Endothelial cell of umbilical vein (primary cell): Measurements from ENCODE around the gene INPP5B.

ENCODE experiments used
- EZH2 ChIP-seq: IDR thresholded peaks from 2 replicates; pipeline ENCODE4 v1.6.1; 2012; ENCODE audit warnings: borderline replicate concordance, low read depth, mild to moderate bottlenecking, moderate library complexity, low read length, inconsistent platforms; ENCODE audit not compliant: severe bottlenecking
- FOS ChIP-seq: IDR thresholded peaks from 2 replicates; pipeline ENCODE4 v1.6.1; 2011; ENCODE audit warnings: mild to moderate bottlenecking, low read length, moderate library complexity, borderline replicate concordance; ENCODE audit not compliant: insufficient read depth
- GATA2 ChIP-seq: IDR thresholded peaks from 2 replicates; pipeline ENCODE4 v1.7.0; 2011; ENCODE audit warnings: low read depth, mild to moderate bottlenecking, moderate library complexity, mixed read lengths, low read length; ENCODE audit not compliant: insufficient read length, insufficient read depth
- JUN ChIP-seq: IDR thresholded peaks from 2 replicates; pipeline ENCODE4 v1.6.1; 2011; ENCODE audit warnings: borderline replicate concordance, low read depth; ENCODE audit not compliant: insufficient read length, insufficient read depth
- MYC ChIP-seq: IDR thresholded peaks from one replicate; pipeline ENCODE4 v1.6.1; 2011; ENCODE audit warnings: mild to moderate bottlenecking, low read depth, low read length
- POLR2A ChIP-seq: IDR thresholded peaks from 2 replicates; pipeline ENCODE4 v1.6.1; 2012; ENCODE audit warnings: low read depth, mild to moderate bottlenecking, control low read depth, low read length
- POLR2AphosphoS5 ChIP-seq: IDR thresholded peaks from 2 replicates; pipeline ENCODE4 v1.6.1; 2012; ENCODE audit warnings: low read depth, mild to moderate bottlenecking, control low read depth, low read length, moderate library complexity; ENCODE audit not compliant: insufficient read depth
- TF ChIP-seq, protein P1 (sequence below), 2 donors: IDR thresholded peaks; 1 replicate in 1 of 2; 2 replicates in 1 of 2; pipeline ENCODE4 v1.5.1; 2011; ENCODE audit warnings: low read length in 2 of 2, mild to moderate bottlenecking in 2 of 2, moderate library complexity in 2 of 2, control low read depth in 1 of 2, inconsistent platforms in 1 of 2, low read depth in 1 of 2; ENCODE audit not compliant: insufficient read depth in 1 of 2; ENCODE audit errors: extremely low read depth in 1 of 2
- TF ChIP-seq, protein P2 (sequence below): IDR thresholded peaks from 2 replicates; pipeline ENCODE4 v1.6.1; 2011; ENCODE audit not compliant: insufficient read depth, insufficient read length

DNA sequence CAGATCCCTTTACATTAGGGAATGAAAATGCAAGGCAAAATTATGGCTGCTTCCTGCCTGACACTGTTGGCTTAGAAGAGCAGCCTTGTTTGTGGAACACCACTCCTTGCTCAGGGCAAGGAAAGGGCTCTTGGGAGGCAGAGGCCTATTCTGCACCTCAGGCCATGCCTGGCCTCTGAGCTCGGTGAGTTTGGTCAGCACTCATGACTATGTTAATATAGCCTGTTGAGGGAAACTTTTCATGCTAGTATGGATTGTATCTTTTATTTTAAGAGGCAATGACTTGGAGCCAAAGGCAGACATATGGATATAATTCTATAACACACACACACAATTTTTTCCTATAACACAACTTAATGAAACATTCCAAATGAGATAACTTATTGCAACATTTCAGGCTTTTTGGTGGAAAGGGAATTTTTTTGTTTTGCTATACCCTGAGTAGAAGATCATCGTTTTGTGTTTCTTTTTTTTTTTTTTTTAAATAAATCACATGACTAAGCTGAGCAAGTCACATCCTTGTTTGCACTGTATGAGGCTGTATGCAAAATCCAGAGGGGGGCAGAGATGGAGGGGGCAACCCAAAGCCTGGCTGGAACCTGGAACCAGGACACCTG is 133.2 kb downstream of the INPP5B start:
- TF ChIP-seq, protein P1, sequence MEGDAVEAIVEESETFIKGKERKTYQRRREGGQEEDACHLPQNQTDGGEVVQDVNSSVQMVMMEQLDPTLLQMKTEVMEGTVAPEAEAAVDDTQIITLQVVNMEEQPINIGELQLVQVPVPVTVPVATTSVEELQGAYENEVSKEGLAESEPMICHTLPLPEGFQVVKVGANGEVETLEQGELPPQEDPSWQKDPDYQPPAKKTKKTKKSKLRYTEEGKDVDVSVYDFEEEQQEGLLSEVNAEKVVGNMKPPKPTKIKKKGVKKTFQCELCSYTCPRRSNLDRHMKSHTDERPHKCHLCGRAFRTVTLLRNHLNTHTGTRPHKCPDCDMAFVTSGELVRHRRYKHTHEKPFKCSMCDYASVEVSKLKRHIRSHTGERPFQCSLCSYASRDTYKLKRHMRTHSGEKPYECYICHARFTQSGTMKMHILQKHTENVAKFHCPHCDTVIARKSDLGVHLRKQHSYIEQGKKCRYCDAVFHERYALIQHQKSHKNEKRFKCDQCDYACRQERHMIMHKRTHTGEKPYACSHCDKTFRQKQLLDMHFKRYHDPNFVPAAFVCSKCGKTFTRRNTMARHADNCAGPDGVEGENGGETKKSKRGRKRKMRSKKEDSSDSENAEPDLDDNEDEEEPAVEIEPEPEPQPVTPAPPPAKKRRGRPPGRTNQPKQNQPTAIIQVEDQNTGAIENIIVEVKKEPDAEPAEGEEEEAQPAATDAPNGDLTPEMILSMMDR (IDR thresholded peaks at IDR 0.05; ENCODE audit: extremely low read depth in 1 of 2, insufficient read depth in 1 of 2, low read depth in 1 of 2, low read length in 2 of 2) = no peak
- TF ChIP-seq POLR2AphosphoS5 (no peak), EZH2 (no peak), POLR2A (no peak), MYC (no peak), GATA2 (no peak), JUN (no peak), FOS (no peak)
- TF ChIP-seq, protein P2, sequence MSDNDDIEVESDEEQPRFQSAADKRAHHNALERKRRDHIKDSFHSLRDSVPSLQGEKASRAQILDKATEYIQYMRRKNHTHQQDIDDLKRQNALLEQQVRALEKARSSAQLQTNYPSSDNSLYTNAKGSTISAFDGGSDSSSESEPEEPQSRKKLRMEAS = no peak
